Thoracic aorta (tissue), 2 donors: ENCODE data around the gene CD8B. TPM values are rescaled to one million over a fixed set of nuclear protein-coding genes. Genes with fewer than 3 reads are reported as not detected.

Source experiments
- ATAC-seq: fragments of 150-250 bp; one replicate; pipeline ENCODE4 v1.8.0; 2017; ENCODE audit warnings: low read depth; ENCODE audit not compliant: insufficient number of reproducible peaks, low FRiP score
- DNase-seq: peaks from one replicate; pipeline ENCODE4 v3.0.0-alpha.2; 2020; ENCODE audit warnings: low spot score
- H3K27ac ChIP-seq, 2 donors: fragments of 200-600 bp; sonication (generic); 1 replicate in 1 of 2; 2 replicates in 1 of 2; pipeline ENCODE4 v1.5.1; 2016; ENCODE audit warnings: mild to moderate bottlenecking in 2 of 2, moderate library complexity in 2 of 2
- H3K27me3 ChIP-seq: fragments of 200-600 bp; sonication (generic); replicated peaks from 2 replicates; pipeline ENCODE4 v1.6.0; 2016; ENCODE audit warnings: mild to moderate bottlenecking; ENCODE audit not compliant: insufficient read depth
- H3K36me3 ChIP-seq: fragments of 200-600 bp; sonication (generic); one replicate; pipeline ENCODE4 v1.5.1; 2016
- H3K4me1 ChIP-seq, 2 donors: fragments of 200-600 bp; sonication (generic); 1 replicate in 1 of 2; 2 replicates in 1 of 2; pipeline versions ENCODE4 v1.5.1 to v1.6.0; 2016; ENCODE audit warnings: low read depth in 2 of 2, mild to moderate bottlenecking in 1 of 2; ENCODE audit not compliant: control insufficient read depth in 1 of 2
- H3K4me3 ChIP-seq: fragments of 200-600 bp; sonication (generic); 2 replicates; pipeline ENCODE4 v1.5.1; 2016; ENCODE audit warnings: mild to moderate bottlenecking
- H3K9me3 ChIP-seq: fragments of 200-600 bp; sonication (generic); 2 replicates; pipeline ENCODE4 v1.5.1; 2016
- CTCF ChIP-seq: fragments of 200-600 bp; sonication (generic); IDR thresholded peaks from one replicate; pipeline ENCODE4 v1.5.1; 2019; ENCODE audit warnings: antibody characterized with exemption
- total RNA-seq, 2 donors: library from RNA; depleted of rRNA; stranded (reverse); fragments of >200 nt; gene quantifications; one replicate each; pipeline versions ENCODE4 v1.1.0 to v1.2.3, GENCODE V29; 2016

CD8B gene
- total RNA-seq, 2 donors from 2014 or later, result 1.5 to 3.5 TPM

- no peak overlapping the region for H3K27ac ChIP-seq
- ATAC-seq (no peak), DNase-seq (no peak)
- peaks cover 5 to 15% of the 10 kb centered on the region in 2 donors for H3K4me1 ChIP-seq
- no peaks in the 10 kb centered on the region for H3K9me3 ChIP-seq
- no peaks in the 10 kb centered on the region for H3K36me3 ChIP-seq
- no peak overlapping the region for H3K4me3 ChIP-seq
- H3K27me3 ChIP-seq, result no peaks in the 10 kb centered on the region
- TF ChIP-seq CTCF, result no peak
Measured at GRCh38 chr2:86783615-86784339, 77.9 kb downstream of the CD8B start.

- no peaks in the 10 kb centered on the region for H3K36me3 ChIP-seq
- ATAC-seq (no peak), DNase-seq (no peak)
- peaks cover 0 to 5% of the 10 kb centered on the region in 2 donors for H3K4me1 ChIP-seq
- no peaks in the 10 kb centered on the region for H3K9me3 ChIP-seq
- H3K27me3 ChIP-seq, result no peaks in the 10 kb centered on the region
- TF ChIP-seq CTCF, result no peak
- H3K27ac ChIP-seq, result no peak overlapping the region
- no peak overlapping the region for H3K4me3 ChIP-seq
Measured at GRCh38 chr2:86782748-86783147, 78.9 kb downstream of the CD8B start.

- no peak for ATAC-seq
- no peaks in the 10 kb centered on the region for H3K36me3 ChIP-seq
- H3K27me3 ChIP-seq, result no peaks in the 10 kb centered on the region
- H3K4me3 ChIP-seq, result no peak overlapping the region
- no peaks in the 10 kb centered on the region for H3K4me1 ChIP-seq
- no peaks in the 10 kb centered on the region for H3K9me3 ChIP-seq
- DNase-seq, result no peak
- H3K27ac ChIP-seq, result no peak overlapping the region
- TF ChIP-seq CTCF, result no peak
Measured at GRCh38 chr2:86781363-86781762, 80.3 kb downstream of the CD8B start.

- no peaks in the 10 kb centered on the region for H3K9me3 ChIP-seq
- TF ChIP-seq CTCF, result no peak
- H3K4me3 ChIP-seq, result no peak overlapping the region
- peaks cover 7% of the 10 kb centered on the region for H3K36me3 ChIP-seq
- no peak overlapping the region for H3K27ac ChIP-seq
- ATAC-seq (no peak), DNase-seq (no peak)
- no peaks in the 10 kb centered on the region for H3K4me1 ChIP-seq
- no peaks in the 10 kb centered on the region for H3K27me3 ChIP-seq
Measured at GRCh38 chr2:86779971-86780370, 81.7 kb downstream of the CD8B start.

- H3K4me1 ChIP-seq, result no peaks in the 10 kb centered on the region
- no peak overlapping the region for H3K4me3 ChIP-seq
- ATAC-seq (no peak), DNase-seq (no peak)
- H3K27ac ChIP-seq, result no peak overlapping the region
- H3K36me3 ChIP-seq, result peaks cover 15% of the 10 kb centered on the region
- TF ChIP-seq CTCF, result no peak
- H3K27me3 ChIP-seq, result no peaks in the 10 kb centered on the region
- no peaks in the 10 kb centered on the region for H3K9me3 ChIP-seq
Measured at GRCh38 chr2:86778957-86779356, 82.7 kb downstream of the CD8B start.
